GM10248 (cell line): Measurements from ENCODE around the gene MEIS3.

ENCODE experiments used
- CTCF ChIA-PET: fragments of 300-600 bp; sonication (Branson Sonifier 250); formaldehyde crosslinking; extraction: SDS; loops from one replicate; lab custom pipeline; 2021; ENCODE audit warnings: antibody characterized with exemption; lab: Yijun Ruan, JAX
- POLR2A ChIA-PET: fragments of 350-650 bp; sonication (Branson Sonifier 250); formaldehyde crosslinking; extraction: SDS; loops from one replicate; lab custom pipeline; 2020; ENCODE audit warnings: antibody characterized with exemption; lab: Yijun Ruan, JAX
- DNase-seq: peaks from one replicate; pipeline ENCODE4 v3.0.0; 2012; ENCODE audit errors: extremely low spot score
- CTCF ChIP-seq: IDR thresholded peaks from 2 replicates; pipeline ENCODE4 v1.5.1; 2012; ENCODE audit warnings: mild to moderate bottlenecking, low read depth; ENCODE audit errors: extremely low read depth, missing control alignments, control extremely low read depth

Gene MEIS3

GRCh38 chr19:47381653-47382279 is 37.6 kb downstream of the MEIS3 start:
- CTCF ChIA-PET: interaction anchor here (0.8 to 2.1 kb wide), 3 partner anchors 9 to 46 kb away, joined by 3 to 19 read pairs (median 8); partner anchors contain the start of gene DHX34
- POLR2A ChIA-PET: no interaction called here

GRCh38 chr19:47381121-47381520 is 38.2 kb downstream of the MEIS3 start:
- POLR2A ChIA-PET: no interaction called here
- CTCF ChIA-PET: interaction anchor here (2.0 to 2.1 kb wide), 2 partner anchors 10 to 32 kb away, joined by 8 to 19 read pairs; partner anchors contain the start of gene DHX34
- no peak for DNase-seq
- no peak for TF ChIP-seq CTCF

More at GRCh38 chr19:47381653-47382279, 37.6 kb downstream of the MEIS3 start:
- DNase-seq: peak; percentile 46
- TF ChIP-seq CTCF: no peak

- ChIA-PET POLR2A (no interaction called here), CTCF (interaction anchor here (1.1 to 2.0 kb wide), 2 partner anchors 11 to 32 kb away, joined by 3 to 8 read pairs; partner anchors contain the start of gene DHX34)
- TF ChIP-seq CTCF: no peak
- no peak for DNase-seq
Measured at GRCh38 chr19:47380559-47380958, 38.8 kb downstream of the MEIS3 start.

GRCh38 chr19:47379381-47379938 is 39.9 kb downstream of the MEIS3 start:
- no peak for TF ChIP-seq CTCF
- no peak for DNase-seq
- ChIA-PET CTCF (interaction anchor here (1.1 kb wide), 1 partner anchor 12 kb away, joined by 3 read pairs; no protein-coding TSS in a partner anchor), POLR2A (no interaction called here)

- TF ChIP-seq CTCF: no peak
- ChIA-PET POLR2A (no interaction called here), CTCF (interaction anchor here (0.6 to 1.6 kb wide), 6 partner anchors 8 to 29 kb away, joined by 3 to 6 read pairs (median 4); partner anchors contain the start of gene DHX34)
- no peak for DNase-seq
Measured at GRCh38 chr19:47378246-47378645, 41.1 kb downstream of the MEIS3 start.

GRCh38 chr19:47377801-47378200 is 41.5 kb downstream of the MEIS3 start:
- ChIA-PET CTCF (interaction anchor here (0.6 to 1.6 kb wide), 6 partner anchors 9 to 29 kb away, joined by 3 to 6 read pairs (median 4); partner anchors contain the start of gene DHX34), POLR2A (no interaction called here)
- no peak for TF ChIP-seq CTCF
- DNase-seq: no peak
